Measurements from ENCODE around the gene GRIN3A.

DNA sequence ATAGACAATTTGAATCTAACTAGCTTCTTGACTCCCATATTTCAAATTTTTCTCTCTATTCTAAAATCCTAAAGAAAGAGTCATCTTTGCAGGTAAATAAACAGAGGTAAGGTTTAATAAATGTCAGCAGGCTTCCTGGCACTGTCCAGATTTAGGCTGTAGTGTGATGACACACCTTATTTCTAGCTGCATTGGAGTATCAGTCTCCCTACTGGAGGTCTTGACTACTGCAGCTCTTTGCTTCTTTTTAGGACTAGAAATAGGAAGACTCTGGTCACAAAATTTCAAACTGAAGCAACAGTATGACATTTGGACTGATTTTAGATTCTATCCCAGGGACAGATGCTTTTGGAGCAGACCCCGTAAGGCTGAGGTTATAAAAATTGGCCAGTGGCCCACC is 103.0 kb downstream of the GRIN3A start:
- TF ChIP-seq EZH2 (IDR thresholded peaks at IDR 0.05) = no peak
- TF ChIP-seq, protein P1, sequence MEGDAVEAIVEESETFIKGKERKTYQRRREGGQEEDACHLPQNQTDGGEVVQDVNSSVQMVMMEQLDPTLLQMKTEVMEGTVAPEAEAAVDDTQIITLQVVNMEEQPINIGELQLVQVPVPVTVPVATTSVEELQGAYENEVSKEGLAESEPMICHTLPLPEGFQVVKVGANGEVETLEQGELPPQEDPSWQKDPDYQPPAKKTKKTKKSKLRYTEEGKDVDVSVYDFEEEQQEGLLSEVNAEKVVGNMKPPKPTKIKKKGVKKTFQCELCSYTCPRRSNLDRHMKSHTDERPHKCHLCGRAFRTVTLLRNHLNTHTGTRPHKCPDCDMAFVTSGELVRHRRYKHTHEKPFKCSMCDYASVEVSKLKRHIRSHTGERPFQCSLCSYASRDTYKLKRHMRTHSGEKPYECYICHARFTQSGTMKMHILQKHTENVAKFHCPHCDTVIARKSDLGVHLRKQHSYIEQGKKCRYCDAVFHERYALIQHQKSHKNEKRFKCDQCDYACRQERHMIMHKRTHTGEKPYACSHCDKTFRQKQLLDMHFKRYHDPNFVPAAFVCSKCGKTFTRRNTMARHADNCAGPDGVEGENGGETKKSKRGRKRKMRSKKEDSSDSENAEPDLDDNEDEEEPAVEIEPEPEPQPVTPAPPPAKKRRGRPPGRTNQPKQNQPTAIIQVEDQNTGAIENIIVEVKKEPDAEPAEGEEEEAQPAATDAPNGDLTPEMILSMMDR (IDR thresholded peaks at IDR 0.05) = no peak
